ENCODE data around the gene CPE.

DNA sequence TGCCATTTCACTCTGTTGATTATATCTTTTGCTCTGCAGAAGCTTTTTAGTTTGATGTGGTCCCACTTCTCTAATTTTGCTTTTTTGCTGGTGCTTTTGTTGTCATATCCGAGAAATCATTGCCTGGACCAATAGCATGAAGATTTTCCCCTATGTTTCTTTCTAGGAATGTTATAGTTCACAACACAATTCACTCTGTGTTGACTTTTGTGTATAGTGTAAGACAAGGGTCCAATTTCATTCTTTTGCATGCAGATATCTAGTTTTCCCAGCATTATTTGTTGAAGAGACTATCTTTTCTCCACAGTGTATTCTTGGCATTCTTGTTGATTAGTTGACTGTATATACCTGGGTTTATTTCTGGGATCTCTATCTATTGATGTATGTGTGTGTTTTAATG is 8.3 kb upstream of the CPE start:
- TF ChIP-seq POLR2A (IDR thresholded peaks at IDR 0.05) (no peak), CTCF (IDR thresholded peaks at IDR 0.05) (no peak), EP300 (IDR thresholded peaks at IDR 0.05; ENCODE audit: low read depth) (no peak)

Data from transverse colon (tissue), 3 donors.